Astrocyte (in vitro differentiated cells and primary cell): ENCODE measurements around the gene TMEM198. TPM values are rescaled to one million over a fixed set of nuclear protein-coding genes. Genes with fewer than 3 reads are reported as not detected.
A peak's percentile ranks its signal among the peaks of the same experiment; 100 is the strongest.

Experiments
- DNase-seq: peaks from one replicate; pipeline ENCODE4 v3.0.0-alpha.2; 2010; ENCODE audit warnings: low read depth
- FAIRE-seq: peaks from 2 replicates; lab custom pipeline; 2011; peaks lifted over from hg19 to GRCh38; lab: Jason Lieb, UNC
- H2AFZ ChIP-seq: 2 replicates; pipeline ENCODE4 v1.6.0; 2012; ENCODE audit warnings: low read depth, low read length, inconsistent platforms
- H3K27ac ChIP-seq: 2 replicates; pipeline ENCODE4 v1.5.1; 2011; ENCODE audit warnings: low read depth, low read length, inconsistent platforms
- H3K27me3 ChIP-seq: 2 replicates; pipeline ENCODE4 v1.6.0; 2011; ENCODE audit warnings: low read length, inconsistent platforms; ENCODE audit not compliant: insufficient read depth
- H3K36me3 ChIP-seq: 2 replicates; pipeline ENCODE4 v1.5.1; 2011; ENCODE audit warnings: low read length, inconsistent platforms; ENCODE audit not compliant: insufficient read depth
- H3K4me1 ChIP-seq: 2 replicates; pipeline ENCODE4 v1.5.1; 2011; ENCODE audit warnings: low read length, inconsistent platforms; ENCODE audit not compliant: insufficient read depth
- H3K4me2 ChIP-seq: 2 replicates; pipeline ENCODE4 v1.6.0; 2012; ENCODE audit warnings: low read length, inconsistent platforms
- H3K4me3 ChIP-seq: 2 replicates; pipeline ENCODE4 v1.5.1; 2011; ENCODE audit warnings: low read depth, mild to moderate bottlenecking, low read length, inconsistent platforms; ENCODE audit not compliant: insufficient read depth
- H3K79me2 ChIP-seq: 2 replicates; pipeline ENCODE4 v1.6.0; 2012; ENCODE audit warnings: mild to moderate bottlenecking, low read length, inconsistent platforms; ENCODE audit not compliant: insufficient read depth
- H3K9ac ChIP-seq: 2 replicates; pipeline ENCODE4 v1.6.0; 2012; ENCODE audit warnings: mild to moderate bottlenecking, low read length, inconsistent platforms
- H3K9me3 ChIP-seq: 2 replicates; pipeline ENCODE4 v1.5.1; 2012; ENCODE audit warnings: low read depth, mild to moderate bottlenecking, low read length, inconsistent platforms; ENCODE audit not compliant: insufficient read depth
- H4K20me1 ChIP-seq: 2 replicates; pipeline ENCODE4 v1.6.0; 2012; ENCODE audit warnings: low read length, inconsistent platforms; ENCODE audit not compliant: insufficient read depth
- H3K27ac Mint-ChIP-seq: one replicate; pipeline ENCODE4 v1.8.0; 2021; ENCODE audit warnings: mild to moderate bottlenecking, mixed read lengths; ENCODE audit not compliant: unreplicated experiment
- H3K27me3 Mint-ChIP-seq: one replicate; pipeline ENCODE4 v1.8.0; 2021; ENCODE audit warnings: low read depth, mixed read lengths; ENCODE audit not compliant: unreplicated experiment
- H3K36me3 Mint-ChIP-seq: one replicate; pipeline ENCODE4 v1.8.0; 2021; ENCODE audit warnings: low read depth, mixed read lengths; ENCODE audit not compliant: unreplicated experiment
- H3K4me1 Mint-ChIP-seq: one replicate; pipeline ENCODE4 v1.8.0; 2021; ENCODE audit warnings: low read depth, mixed read lengths; ENCODE audit not compliant: unreplicated experiment
- H3K4me3 Mint-ChIP-seq: one replicate; pipeline ENCODE4 v1.8.0; 2021; ENCODE audit warnings: mild to moderate bottlenecking, moderate library complexity, mixed read lengths; ENCODE audit not compliant: unreplicated experiment
- H3K9me3 Mint-ChIP-seq: one replicate; pipeline ENCODE4 v1.8.0; 2021; ENCODE audit warnings: mild to moderate bottlenecking, mixed read lengths; ENCODE audit not compliant: unreplicated experiment
- EZH2 ChIP-seq: IDR thresholded peaks from 2 replicates; pipeline ENCODE4 v1.6.1; 2012; ENCODE audit warnings: mild to moderate bottlenecking, low read length, inconsistent platforms; ENCODE audit not compliant: insufficient read depth
- total RNA-seq: library from RNA; stranded (reverse); gene quantifications from 2 replicates; pipeline ENCODE4 v1.2.1, GENCODE V29; 2021
- TF ChIP-seq, protein P1 (sequence below): IDR thresholded peaks from 2 replicates; pipeline ENCODE4 v1.5.1; 2011; ENCODE audit warnings: low read depth, mild to moderate bottlenecking, inconsistent platforms, low read length, moderate library complexity; ENCODE audit not compliant: insufficient read depth

Gene TMEM198
- total RNA-seq, 1 donor from 2014 or later: 3.8 TPM

DNA sequence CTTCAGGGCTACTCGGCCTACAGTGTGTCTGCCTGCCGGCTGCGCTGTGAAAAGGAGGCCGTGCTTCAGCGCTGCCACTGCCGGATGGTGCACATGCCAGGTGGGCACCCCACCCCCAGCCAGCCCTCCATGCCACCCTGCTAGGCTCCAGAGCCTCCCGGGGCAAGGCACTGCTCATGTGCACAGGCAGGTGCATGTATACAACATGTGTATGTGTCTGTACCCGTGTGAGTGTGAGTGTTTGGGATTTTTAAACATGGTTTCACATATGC, 11.5 kb upstream of the TMEM198 start:
- no peaks in the 10 kb centered on the region for H3K79me2 ChIP-seq
- H3K27me3 ChIP-seq: peaks cover 13% of the 10 kb centered on the region
- no peak overlapping the region for H3K4me3 Mint-ChIP-seq
- no peak overlapping the region for H3K27ac ChIP-seq
- H3K9ac ChIP-seq: no peak overlapping the region
- TF ChIP-seq, protein P1, sequence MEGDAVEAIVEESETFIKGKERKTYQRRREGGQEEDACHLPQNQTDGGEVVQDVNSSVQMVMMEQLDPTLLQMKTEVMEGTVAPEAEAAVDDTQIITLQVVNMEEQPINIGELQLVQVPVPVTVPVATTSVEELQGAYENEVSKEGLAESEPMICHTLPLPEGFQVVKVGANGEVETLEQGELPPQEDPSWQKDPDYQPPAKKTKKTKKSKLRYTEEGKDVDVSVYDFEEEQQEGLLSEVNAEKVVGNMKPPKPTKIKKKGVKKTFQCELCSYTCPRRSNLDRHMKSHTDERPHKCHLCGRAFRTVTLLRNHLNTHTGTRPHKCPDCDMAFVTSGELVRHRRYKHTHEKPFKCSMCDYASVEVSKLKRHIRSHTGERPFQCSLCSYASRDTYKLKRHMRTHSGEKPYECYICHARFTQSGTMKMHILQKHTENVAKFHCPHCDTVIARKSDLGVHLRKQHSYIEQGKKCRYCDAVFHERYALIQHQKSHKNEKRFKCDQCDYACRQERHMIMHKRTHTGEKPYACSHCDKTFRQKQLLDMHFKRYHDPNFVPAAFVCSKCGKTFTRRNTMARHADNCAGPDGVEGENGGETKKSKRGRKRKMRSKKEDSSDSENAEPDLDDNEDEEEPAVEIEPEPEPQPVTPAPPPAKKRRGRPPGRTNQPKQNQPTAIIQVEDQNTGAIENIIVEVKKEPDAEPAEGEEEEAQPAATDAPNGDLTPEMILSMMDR: no peak
- no peak for TF ChIP-seq EZH2
- H3K9me3 Mint-ChIP-seq: no peaks in the 10 kb centered on the region
- peaks cover 9% of the 10 kb centered on the region for H3K4me1 ChIP-seq
- DNase-seq: no peak
- H3K27ac Mint-ChIP-seq: no peak overlapping the region
- peaks cover under 1% of the 10 kb centered on the region for H4K20me1 ChIP-seq
- H3K4me1 Mint-ChIP-seq: peaks cover 3% of the 10 kb centered on the region
- no peak overlapping the region for H3K4me3 ChIP-seq
- peaks cover 46% of the 10 kb centered on the region for H3K27me3 Mint-ChIP-seq
- FAIRE-seq: no peak
- peaks cover 2% of the 10 kb centered on the region for H3K36me3 Mint-ChIP-seq
- H2AFZ ChIP-seq: no peak overlapping the region
- H3K4me2 ChIP-seq: no peak overlapping the region
- H3K9me3 ChIP-seq: no peaks in the 10 kb centered on the region
- H3K36me3 ChIP-seq: no peaks in the 10 kb centered on the region

DNA sequence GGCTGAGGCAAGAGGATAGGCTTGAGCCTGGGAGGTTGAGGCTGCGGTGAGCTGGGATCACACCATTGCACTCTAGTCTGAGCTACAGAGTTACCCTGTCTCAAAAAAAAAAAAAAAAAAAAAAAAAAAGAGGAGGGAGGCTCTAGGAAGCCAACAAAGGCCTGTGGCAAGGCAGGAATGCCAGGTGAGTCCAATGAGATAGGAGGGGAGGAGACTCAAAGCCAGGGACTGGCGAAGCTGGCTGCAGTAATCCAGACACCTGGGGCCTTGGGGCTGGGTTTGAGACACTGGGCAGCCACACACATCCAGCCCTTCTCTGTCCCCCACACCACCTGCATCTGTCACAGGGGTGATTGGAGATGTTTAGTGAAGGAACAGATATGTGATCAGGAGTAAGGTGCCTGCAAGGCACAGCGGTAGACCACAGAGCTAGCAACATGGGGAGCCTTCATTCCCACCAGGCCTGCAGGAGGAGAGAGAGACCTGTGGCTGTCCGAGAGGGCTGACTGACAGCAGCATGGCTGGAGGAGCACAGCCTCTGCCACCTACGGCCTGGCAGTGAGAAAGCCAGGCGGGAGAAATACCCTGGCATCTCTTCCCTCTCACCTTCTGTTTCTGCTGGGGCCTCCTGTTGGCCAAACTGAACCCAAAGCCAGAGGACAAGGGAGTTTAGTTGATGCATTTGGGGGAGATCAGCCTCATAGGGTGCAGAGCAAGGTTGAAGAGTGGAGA, 9.7 kb upstream of the TMEM198 start:
- no peak for DNase-seq
- FAIRE-seq: no peak
- peaks cover under 1% of the 10 kb centered on the region for H3K27me3 ChIP-seq

DNA sequence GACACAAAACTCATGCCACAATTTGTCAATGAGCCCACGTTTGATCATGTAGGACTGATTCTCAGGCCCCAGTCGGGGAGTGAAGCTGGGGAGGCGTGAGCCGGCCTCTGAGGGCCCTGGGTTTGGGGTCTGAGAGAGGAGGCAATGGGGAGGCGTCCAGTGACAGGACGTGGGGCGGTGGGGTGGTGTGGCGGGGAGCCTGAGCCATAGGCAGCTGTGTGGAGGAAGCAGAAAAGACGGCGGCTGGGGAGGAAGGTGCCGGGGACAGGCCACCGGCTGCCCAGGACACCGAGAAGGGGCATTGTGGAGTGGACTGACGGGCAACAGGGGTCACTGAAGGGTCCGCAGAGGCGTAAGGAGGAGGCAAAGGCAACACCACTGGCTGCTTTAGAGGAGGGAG, 7.4 kb upstream of the TMEM198 start:
- no peak for TF ChIP-seq EZH2
- TF ChIP-seq, protein P1: no peak
- no peak overlapping the region for H3K4me3 Mint-ChIP-seq
- H3K9me3 Mint-ChIP-seq: no peaks in the 10 kb centered on the region
- FAIRE-seq (no peak), DNase-seq (no peak)
- Histone ChIP-seq H3K79me2 (peaks cover 18% of the 10 kb centered on the region), H3K9me3 (no peaks in the 10 kb centered on the region), H3K4me1 (peaks cover 19% of the 10 kb centered on the region), H3K9ac (no peak overlapping the region), H3K4me2 (no peak overlapping the region), H4K20me1 (peaks cover 42% of the 10 kb centered on the region), H2AFZ (no peak overlapping the region), H3K27me3 (no peaks in the 10 kb centered on the region), H3K36me3 (peaks cover 13% of the 10 kb centered on the region), H3K4me3 (no peak overlapping the region), H3K27ac (no peak overlapping the region)
- H3K27ac Mint-ChIP-seq: no peak overlapping the region
- H3K27me3 Mint-ChIP-seq: peaks cover 12% of the 10 kb centered on the region
- peaks cover 7% of the 10 kb centered on the region for H3K4me1 Mint-ChIP-seq
- H3K36me3 Mint-ChIP-seq: peaks cover 9% of the 10 kb centered on the region

More for the DNA sequence above, 9.7 kb upstream of the TMEM198 start:
- Histone ChIP-seq H3K9ac (no peak overlapping the region), H2AFZ (no peak overlapping the region), H3K4me3 (no peak overlapping the region), H4K20me1 (peaks cover 19% of the 10 kb centered on the region), H3K27ac (no peak overlapping the region), H3K36me3 (no peaks in the 10 kb centered on the region), H3K9me3 (no peaks in the 10 kb centered on the region), H3K4me2 (no peak overlapping the region), H3K79me2 (no peaks in the 10 kb centered on the region), H3K4me1 (peaks cover 21% of the 10 kb centered on the region)
- Mint-ChIP-seq H3K27me3 (peaks cover 33% of the 10 kb centered on the region), H3K9me3 (no peaks in the 10 kb centered on the region), H3K36me3 (peaks cover 2% of the 10 kb centered on the region), H3K4me1 (peaks cover 7% of the 10 kb centered on the region), H3K4me3 (no peak overlapping the region), H3K27ac (peak overlapping the region; percentile 58)
- TF ChIP-seq, protein P1: no peak
- no peak for TF ChIP-seq EZH2
